HG03460 (cell line): ENCODE measurements around the gene PELI3.
"Not testable (repeated sequence)": the region's sequence is repeated elsewhere in the genome, so short reads cannot be mapped to it uniquely, and the experiment has no call there.

Source experiments
- ATAC-seq: cut with Tn5 transposase; IDR thresholded peaks from one replicate; pipeline ENCODE4 v1.9.1; 2021; ENCODE audit not compliant: unreplicated experiment

The PELI3 gene, protein sequence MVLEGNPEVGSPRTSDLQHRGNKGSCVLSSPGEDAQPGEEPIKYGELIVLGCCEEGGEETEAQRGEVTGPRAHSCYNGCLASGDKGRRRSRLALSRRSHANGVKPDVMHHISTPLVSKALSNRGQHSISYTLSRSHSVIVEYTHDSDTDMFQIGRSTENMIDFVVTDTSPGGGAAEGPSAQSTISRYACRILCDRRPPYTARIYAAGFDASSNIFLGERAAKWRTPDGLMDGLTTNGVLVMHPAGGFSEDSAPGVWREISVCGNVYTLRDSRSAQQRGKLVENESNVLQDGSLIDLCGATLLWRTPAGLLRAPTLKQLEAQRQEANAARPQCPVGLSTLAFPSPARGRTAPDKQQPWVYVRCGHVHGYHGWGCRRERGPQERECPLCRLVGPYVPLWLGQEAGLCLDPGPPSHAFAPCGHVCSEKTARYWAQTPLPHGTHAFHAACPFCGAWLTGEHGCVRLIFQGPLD

DNA sequence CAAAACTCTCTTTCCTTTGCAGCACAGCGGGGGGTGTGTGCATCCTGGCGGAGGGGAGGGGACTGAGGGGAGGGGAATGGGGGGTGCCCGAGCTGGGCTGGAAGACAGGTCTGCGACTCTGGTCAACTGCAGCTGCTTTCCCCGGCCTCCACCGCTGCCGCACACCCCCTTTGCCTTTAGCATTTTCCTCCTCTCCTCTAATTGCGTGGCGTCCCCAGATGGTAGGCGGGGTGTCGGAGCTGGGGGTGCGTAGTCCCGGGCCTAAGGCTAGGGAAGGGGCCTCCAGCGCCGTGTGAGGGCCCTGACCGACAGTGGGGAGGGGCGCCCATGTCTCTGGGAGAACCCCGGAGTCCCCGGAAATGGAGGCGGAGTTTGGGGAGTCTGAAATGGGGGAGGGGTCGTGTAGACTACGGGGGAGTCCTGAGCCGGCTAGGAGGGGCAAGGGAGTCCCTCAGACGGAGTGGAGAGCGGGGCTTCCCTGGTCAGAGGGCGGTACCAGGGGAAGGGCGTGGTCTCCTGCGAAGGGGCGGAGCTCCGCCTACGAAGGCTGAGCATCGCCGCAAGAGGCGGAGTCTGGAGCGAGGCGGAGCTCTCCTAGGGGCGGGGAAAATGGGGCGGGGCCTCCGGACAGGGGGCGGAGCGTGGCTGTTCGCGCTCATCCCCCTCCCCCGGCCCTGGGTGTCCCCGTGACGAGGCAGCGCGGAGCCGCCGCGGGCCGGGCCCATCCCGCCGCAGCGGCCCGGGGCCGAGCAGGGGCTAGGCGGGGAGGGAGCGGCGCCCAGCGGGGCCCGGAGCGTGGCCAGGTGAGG lies at the start of gene PELI3:
PELI3 (plus strand) TSS at position 681 of the 809 bp plus-strand sequence. CDS start 1,224 bp downstream, outside the sequence.
- peak; percentile 80 for ATAC-seq

DNA sequence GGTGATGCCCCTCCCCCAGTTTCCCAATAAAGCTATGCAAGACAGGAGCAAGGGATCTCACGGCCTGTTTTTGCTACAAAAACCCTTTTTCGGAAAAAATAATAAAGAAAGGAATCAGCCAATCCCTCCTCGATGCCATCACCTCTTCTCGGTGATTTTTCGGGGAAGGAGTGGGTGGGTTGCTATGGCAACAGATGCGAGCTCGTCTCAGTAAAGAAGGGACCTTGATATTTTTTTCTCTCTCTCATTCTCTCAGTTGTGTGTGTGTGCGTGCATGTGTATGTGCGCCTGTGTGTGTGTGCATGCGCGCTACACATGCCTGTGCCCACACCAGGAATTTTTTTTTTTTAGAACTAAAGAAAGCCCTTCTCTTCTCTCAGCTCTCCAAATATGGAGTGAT lies 49.7 kb upstream of the PELI3 start:
- no peak for ATAC-seq

DNA sequence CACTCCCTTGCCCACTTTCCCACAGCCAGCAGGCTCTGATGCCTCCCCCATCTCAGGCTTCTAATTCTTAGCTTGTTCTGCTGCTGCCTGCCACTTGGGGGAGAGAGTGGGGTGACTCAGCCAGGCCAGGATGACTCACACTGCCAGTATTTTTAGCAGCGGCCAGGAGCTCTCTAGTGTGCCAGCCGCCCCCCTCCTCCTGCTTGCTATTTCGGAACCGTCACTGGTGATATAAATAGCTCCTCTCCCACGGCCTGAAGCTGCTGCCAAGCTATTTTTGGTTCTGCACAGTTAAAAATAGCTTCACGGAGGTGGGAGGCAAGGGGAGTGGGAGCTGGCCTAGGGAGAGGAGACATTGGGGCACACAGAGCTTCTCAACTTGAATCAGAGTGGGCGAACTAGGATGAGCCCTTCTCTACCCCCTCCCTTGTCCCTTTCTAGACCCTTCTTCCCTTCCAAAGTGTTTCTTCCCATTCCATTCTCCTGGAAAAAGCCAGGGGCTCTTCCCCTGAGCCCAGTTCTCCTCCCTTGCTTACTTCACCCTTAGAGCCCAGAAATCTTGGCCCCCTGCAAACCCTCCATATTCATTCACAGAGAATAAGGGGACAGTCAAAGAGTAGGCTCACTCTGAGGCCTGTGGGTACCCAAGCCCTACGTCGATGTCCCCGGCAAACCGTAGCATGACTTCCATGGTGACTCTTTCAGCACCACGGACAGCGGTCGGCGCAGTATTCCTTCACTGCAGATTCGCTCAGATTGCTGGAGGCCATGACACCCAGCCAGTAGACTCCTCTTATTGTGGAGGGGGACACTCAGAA lies 48.3 kb upstream of the PELI3 start:
- no peak for ATAC-seq

DNA sequence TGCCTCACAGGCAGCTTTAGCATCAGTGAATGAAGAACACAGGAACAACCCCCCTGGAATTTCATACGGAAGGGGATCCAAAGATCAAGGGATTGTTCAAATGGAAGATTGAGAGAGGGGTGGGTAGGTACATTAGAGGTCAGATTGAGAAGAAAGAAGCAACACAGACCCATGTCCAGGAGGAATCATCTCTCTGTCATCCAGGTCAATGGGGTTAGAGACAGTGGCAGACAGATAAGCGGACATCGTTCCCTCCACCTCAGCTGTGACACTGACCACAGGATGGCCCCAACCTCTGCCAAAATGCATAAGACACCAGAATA lies 47.8 kb upstream of the PELI3 start:
- ATAC-seq = no peak

DNA sequence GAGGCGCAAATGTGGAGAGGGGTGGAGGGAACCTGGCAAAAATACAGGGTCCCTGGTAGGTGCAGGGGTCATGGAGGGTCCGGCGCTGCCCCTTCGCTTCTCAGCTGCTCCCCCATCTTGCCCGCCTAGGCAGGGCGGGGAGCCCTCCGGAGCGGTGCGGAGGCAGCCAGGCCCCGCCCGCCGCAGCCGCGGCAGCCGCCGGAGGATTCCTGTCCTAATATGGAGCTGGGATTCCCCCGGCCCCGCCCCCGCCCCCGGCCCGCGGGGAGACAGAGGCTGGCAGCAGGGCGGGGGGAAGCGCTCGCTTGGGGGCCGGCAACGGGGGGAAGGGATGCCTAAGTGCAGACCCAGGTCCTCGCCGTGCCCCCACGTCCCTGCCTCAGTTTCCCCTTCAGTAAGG lies 46.9 kb upstream of the PELI3 start:
- no peak for ATAC-seq

DNA sequence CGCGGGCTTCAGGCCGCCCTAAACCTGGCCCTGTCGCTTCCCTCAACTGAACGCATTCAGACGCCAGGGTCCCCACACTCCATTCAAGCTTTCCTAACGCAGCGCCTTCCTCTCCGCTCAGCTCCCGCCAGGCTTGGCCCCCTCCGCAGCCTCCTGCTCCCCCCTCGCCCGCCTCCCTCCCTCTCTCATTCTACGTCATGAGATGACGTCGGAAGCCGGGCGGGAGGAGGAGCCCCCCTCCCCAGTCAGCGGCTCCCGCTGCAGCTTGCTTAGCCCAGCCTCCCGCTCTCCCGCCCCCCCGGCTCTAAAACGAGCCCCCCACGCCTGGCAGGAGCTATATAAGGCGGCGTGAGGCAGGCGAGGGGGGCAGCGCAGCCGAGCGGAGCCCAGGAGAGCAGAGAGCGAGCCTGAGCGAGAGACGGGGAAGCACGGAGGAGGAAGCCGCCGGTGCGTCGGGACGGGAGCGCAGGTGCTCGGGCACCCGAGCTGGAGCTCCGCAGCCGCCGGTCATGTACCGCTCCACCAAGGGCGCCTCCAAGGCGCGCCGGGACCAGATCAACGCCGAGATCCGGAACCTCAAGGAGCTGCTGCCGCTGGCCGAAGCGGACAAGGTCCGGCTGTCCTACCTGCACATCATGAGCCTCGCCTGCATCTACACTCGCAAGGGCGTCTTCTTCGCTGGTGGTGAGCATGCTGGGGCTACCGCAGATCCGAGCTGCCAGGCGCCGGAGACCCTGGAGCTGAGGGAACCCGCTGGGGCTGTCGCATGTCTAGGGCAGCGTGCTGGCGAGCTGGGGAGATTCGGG lies 45.8 kb upstream of the PELI3 start, which contains the start of gene NPAS4:
NPAS4 (plus strand) TSS at position 365 of the 806 bp plus-strand sequence; CDS start at position 510, 145 bp downstream.
- no peak for ATAC-seq

DNA sequence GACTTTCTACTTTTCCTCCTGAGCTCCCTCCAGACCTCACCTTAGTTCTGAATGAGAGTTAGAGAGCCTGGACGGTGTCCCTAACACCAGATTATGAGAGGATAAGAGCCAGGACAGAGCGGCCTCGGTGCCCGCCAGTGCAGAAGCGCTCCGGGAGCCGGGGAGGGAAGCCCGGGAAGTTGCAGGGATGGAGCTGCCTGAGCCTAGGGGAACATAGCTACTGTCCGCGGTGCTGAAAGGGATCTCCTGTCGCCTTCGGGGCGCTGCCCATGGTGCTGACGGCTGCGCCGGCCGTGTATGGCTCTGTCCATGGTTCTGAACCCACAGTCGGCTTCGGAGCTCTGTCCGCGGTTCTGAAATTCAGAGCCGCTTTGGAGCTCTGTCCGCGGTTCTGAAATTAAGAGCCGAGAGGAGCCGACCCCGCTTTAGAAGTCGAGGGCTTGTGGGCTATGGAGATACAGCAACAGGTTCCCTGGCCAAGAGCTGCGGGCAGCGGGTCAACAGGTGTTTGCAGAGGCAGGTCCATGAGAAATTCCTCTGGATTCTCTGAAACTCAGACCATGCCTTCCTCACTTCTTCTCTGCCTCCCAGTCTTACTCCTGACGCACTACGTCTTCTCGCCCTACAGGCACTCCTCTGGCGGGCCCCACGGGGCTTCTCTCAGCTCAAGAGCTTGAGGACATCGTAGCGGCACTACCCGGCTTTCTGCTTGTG lies 45.1 kb upstream of the PELI3 start:
- no peak for ATAC-seq

DNA sequence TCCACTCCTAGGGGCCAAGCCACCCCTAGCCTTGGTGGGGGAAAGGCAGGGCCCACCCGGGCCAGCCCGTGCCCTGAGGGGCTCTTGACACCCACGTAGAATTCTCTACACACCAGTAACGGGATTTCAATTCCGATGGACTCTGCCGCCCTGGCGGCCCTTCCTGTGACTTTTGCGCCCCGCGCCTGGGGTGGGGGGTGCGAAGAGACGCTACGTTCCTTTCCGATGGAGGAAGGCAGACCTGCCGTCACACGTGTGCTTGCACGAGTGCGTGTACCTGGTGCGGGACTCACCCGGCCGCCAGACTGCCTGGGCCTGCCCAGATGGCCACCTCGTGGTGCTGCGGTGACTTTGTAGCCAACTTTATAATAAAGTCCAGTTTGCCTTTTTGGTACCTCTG lies 40.4 kb upstream of the PELI3 start:
- no peak for ATAC-seq

DNA sequence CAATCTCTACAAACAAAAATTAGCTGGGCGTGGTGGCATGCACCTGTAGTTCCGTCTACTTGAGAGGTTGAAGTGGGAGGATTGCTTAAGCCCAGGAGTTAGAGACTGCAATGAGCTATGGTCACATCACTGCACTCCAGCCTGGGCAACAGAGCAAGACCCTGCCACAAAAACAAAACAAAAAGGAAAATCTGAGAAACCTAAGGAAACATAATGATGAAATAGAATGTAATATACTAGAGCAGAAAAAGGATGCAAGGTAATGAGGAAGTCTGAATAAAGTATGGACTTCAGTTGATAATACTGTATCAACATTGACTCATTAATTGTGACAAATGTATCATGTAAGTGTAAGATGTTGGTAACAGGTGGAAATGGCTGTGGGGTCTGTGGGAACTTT lies 37.8 kb upstream of the PELI3 start:
- no peak for ATAC-seq

DNA sequence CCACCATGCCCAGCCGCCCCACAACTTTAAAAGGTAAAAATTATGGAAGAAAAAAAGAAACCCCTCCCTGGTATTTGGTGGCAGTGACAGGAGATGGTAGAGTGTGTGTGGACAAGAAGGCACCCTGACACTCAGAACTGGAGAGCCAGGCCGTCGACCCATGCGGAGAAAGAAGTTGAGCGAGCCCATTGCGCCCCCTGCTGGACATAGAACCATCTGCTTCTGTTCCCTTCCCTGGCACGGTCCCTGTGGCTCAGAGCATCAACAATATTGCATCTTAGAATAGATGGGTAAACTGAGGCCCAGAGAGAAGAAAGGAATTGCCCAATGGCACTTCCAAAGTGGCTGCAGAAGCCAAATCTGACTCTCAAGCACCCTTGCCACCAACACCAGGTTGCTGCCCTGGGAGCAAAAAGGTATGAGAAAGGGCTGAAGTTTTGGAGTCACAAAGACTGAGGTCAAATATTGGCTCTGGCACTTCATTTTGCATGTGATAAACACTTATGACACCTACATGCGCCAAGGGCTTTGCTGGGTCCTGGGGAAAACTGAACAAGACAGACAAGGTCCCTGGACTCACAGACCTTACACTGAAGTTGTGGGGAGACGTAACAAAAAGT lies 36.6 kb upstream of the PELI3 start:
- no peak for ATAC-seq

DNA sequence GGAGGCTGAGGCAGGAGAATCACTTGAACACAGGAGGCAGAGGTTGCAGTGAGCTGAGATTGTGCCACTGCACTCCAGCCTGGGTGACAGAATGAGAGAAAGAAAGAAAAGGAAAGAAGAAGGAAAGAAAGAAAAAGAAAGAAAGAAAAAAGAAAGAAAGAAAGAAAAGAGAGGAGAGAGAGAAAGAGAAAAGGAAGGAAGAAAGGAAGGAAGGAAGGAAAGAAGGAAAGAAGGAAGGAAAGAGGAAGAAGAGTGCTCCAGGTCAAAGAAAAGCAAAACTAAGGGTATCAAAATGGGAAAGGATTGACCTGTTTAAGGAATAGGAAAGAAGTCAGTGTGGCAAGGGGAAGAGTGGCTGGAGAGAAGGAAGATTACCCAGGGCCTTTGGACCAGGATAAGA lies 35.4 kb upstream of the PELI3 start:
- ATAC-seq = not testable (repeated sequence)

DNA sequence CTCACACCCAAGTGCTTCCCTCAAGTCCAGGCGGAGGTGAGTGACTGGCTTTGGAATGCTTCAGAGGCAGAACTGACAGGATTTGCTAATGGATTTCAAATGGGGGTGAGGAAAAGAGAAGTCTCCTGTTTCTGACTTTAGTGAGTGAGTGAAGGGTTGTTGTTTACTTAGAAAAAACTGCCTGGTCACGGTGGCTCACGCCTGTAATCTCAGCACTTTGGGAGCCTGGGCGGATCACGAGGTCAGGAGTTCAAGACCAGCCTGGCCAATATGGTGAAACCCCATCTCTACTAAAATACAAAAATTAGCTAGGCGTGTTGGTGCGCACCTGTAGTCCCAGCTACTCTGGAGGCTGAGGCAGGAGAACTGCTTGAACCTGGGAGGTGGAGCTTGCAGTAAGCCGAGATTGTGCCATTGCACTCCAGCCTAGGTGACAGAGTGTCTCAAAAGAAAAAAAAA lies 34.8 kb upstream of the PELI3 start:
- not testable (repeated sequence) for ATAC-seq

DNA sequence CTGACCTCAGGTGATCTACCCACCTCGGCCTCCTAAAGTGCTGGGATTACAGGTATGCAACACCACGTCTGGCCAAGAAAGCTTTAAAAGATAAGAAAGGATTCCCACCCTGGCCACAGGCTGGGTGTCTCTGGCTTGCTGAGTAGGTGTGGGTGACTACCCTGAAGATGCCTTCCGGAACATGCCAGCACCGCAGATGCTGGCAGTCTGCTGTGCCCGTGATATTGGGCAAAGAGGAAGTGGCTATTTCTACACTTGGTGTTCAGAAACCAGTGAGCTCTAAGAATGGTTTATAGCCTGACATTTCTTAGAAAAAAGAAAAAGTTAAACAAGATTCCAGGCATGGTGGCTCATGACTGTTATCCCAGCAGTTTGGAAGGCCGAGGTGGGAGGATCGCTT lies 34.1 kb upstream of the PELI3 start:
- no peak for ATAC-seq

DNA sequence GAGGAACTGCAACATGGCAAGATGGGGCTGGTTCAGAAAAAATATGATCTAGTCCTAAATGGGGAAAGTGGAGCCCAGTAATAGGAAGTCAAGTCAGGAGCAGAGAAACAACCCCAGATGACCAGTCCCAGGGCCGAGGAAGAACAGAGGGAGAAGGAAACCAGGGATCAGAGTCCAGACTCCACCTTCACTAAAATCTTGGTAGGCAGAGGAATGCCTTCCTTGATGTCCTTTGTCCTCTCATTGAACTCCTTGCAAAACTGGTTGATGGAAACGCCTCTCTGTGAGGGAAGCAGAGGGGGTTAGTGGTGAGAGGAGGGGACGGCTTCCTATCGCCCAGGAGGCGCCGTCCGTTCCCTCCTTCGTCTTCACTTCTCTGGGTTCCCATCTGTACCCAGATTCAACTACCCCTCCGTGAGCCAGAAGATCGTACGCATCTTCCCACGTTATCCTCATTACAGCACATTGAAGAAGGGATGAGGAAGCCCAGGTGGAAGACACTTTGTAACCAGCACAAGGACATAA lies 28.7 kb upstream of the PELI3 start:
- ATAC-seq = no peak

DNA sequence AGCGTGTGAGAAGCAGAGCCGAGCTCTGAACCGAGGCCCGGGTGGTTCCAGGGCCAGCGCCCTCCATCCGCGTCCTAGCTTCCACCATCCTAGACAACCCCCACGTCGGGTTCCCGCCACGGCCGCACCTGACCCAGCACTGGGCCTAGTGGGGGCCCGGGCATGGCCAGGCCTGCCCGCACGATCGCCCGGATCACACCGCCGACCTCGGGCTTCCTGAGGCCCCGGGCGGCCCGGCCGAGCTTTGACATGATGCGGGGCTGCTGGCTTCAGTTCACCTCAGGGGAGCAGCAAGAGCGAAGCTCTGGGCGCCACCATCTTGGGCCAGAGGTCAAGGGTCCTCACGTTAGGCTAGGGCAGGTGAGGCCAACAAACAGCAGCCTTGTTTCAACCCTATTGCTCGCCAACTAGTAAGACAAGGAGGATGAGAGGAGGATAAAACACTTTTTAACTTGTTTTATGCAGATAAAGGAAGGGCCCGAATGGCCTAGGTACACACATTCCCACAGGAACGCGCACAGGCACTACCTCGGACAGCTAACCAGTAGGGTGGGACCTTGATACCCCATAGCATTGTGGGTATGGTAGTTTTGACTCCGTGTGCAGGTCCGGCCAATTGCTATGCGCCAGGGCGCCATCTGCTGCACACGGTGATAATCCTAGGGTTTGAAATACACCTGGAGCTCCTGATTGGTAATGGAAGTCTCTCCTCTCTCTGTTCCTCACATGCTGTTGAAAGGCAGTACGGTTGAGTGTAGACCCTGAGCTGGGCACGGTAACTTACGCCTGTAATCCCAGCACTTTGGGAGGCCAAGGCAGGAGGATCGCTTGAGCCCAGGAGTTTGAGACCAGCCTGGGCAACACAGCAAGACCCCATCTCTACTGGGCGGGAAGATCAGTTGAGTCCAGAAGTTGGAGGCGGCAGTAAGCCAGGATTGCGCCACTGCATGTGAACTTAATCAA lies 27.9 kb upstream of the PELI3 start, which contains the start of gene MRPL11:
MRPL11 (minus strand) TSS at position 345 of the 963 bp plus-strand sequence; CDS start at position 251, 94 bp downstream.
- ATAC-seq = peak; percentile 85

DNA sequence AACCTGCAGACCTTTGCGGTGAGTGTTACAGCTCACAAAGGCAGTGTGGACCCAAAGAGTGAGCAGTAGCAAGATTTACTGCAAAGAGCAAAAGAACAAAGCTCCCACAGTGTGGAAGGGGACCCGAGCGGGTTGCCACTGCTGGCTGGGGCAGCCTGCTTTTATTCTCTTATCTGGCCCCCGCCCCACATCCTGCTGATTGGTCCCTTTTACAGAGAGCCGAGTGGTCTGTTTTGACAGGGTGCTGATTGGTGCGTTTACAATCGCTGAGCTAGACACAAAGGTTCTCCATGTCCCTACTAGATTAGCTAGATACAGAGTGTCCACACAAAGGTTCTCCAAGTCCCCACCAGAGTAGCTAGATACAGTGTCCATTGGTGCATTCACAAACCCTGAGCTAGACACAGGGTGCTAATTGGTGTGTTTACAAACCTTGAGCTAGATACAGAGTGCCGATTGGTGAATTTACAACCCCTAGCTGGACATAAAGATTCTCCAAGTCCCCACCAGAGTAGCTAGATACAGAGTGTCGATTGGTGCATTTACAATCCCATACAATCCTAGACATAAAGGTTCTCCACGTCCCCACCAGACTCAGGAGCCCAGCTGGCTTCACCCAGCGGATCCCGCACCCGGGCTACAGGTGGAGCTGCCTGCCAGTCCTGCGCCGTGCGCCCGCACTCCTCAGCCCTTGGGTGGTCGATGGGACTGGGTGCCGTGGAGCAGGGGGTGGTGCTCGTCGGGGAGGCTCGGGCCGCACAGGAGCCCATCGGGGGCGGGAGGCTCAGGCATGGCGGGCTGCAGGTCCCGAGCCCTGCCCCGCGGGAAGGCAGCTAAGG lies 26.4 kb upstream of the PELI3 start:
- not testable (repeated sequence) for ATAC-seq

DNA sequence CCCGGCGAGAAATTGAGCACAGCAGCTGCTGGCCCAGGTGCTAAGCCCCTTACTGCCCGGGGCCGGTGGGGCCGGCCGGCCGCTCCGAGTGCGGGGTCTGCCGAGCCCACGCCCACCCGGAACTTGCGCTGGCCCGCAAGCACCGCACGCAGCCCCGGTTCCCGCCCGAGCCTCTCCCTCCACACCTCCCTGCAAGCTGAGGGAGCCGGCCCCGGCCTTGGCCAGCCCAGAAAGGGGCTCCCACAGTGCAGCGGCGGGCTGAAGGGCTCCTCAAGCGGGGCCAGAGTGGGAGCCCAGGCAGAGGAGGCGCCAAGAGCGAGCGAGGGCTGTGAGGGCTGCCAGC lies 25.8 kb upstream of the PELI3 start:
- ATAC-seq = not testable (repeated sequence)
